ENCODE data around the gene FASTKD2.

Gene FASTKD2

DNA sequence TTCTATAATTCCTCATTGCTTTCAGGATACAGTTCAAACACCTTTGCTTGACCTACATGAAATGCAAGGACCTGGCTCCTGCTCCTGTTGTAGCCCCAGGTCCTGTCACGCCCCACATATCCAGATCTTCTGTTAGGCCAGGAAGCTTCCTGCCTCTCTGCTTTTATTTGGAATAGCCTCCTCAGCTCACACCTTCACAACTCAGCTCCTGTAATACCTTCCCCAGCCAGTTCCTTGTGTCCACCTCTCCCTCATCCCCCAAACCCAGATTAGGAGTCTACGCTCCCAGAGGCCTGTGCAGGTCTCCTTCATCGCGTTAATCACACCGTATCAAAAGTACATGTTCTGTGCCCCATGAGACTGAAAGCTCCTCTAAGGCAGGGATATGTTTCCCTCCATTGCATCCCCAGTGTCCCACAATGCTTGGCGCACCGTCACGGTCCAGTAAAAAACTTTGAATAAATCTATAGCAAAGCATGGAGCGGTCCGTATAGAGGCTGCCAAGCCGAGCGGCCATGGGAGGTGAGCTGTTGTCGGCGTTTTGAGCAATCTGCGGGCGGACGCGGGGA is 649 bp upstream of the FASTKD2 start:
- TF ChIP-seq, protein P1, sequence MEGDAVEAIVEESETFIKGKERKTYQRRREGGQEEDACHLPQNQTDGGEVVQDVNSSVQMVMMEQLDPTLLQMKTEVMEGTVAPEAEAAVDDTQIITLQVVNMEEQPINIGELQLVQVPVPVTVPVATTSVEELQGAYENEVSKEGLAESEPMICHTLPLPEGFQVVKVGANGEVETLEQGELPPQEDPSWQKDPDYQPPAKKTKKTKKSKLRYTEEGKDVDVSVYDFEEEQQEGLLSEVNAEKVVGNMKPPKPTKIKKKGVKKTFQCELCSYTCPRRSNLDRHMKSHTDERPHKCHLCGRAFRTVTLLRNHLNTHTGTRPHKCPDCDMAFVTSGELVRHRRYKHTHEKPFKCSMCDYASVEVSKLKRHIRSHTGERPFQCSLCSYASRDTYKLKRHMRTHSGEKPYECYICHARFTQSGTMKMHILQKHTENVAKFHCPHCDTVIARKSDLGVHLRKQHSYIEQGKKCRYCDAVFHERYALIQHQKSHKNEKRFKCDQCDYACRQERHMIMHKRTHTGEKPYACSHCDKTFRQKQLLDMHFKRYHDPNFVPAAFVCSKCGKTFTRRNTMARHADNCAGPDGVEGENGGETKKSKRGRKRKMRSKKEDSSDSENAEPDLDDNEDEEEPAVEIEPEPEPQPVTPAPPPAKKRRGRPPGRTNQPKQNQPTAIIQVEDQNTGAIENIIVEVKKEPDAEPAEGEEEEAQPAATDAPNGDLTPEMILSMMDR (conservative IDR thresholded peaks at IDR 0.05; ENCODE audit: control insufficient read depth, insufficient read depth, low read depth, low read length) = no peak
- peak overlapping the region; percentile 86 for H3K4me3 ChIP-seq (ENCODE audit: control insufficient read depth, low read depth, low read length)
- DNase-seq (ENCODE audit: low read depth) = no peak

DNA sequence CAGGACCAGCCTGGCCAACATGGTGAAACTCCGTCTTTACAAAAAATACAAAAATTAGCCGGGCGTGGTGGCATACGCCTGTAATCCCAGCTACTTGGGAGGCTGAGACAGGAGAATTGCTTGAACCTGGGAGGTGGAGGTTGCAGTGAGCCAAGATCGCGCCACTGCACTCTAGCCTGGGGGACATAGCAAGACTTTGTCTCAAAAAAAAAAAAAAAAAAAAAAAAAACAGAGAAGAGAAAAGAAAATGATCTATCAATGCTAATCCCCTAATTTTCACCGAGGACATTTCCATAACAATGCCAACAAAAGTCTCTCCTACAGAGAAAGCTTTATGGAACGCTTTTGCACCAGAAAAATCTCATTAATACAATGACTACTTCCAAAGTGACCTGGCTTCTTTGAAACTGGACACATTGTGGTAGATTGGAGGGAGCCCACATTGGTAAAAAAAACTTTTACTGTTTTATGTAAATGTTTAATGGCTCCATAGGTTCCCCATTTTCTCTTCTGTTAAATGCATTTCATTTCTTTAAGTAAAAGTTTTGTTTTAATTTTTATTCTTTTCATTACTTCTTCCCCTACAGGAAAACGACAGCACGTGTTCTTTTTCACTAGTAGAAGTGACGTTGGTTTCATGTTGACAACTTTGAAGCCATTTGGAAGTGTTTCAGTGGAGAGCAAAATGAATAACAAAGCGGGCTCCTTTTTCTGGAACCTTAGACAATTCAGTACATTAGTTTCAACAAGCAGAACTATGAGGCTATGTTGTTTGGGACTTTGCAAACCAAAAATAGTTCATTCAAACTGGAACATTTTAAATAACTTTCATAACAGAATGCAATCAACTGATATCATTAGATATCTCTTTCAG is 888 bp downstream of the FASTKD2 start:
- TF ChIP-seq, protein P1 (conservative IDR thresholded peaks at IDR 0.05; ENCODE audit: control insufficient read depth, insufficient read depth, low read depth, low read length) = no peak
- no peak for DNase-seq (ENCODE audit: low read depth)

DNA sequence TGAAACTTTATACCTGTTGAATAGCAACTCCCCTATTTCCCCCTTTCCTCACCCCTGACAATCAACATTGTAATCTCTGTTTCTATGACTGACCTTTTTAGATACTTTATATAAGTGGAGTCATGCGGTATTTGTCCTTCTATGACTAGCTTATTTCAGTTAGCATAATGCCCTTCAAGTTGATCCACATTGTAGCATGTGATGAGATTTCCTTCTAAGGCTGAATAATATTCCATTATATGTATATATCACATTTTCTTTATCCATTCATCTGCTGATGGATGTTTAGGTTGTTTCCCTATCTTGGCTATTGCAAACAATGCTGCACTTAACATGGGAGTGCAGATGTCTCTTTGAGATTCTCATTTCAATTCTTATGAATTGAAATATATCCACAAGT is 9.5 kb downstream of the FASTKD2 start:
- TF ChIP-seq, protein P1 (conservative IDR thresholded peaks at IDR 0.05; ENCODE audit: control insufficient read depth, insufficient read depth, low read depth, low read length) = no peak
- no peak overlapping the region for H3K4me3 ChIP-seq (ENCODE audit: control insufficient read depth, low read depth, low read length)
- no peak for DNase-seq (ENCODE audit: low read depth)

More for the DNA sequence above, 888 bp downstream of the FASTKD2 start:
- peak overlapping the region; percentile 86 for H3K4me3 ChIP-seq (ENCODE audit: control insufficient read depth, low read depth, low read length)

DNA sequence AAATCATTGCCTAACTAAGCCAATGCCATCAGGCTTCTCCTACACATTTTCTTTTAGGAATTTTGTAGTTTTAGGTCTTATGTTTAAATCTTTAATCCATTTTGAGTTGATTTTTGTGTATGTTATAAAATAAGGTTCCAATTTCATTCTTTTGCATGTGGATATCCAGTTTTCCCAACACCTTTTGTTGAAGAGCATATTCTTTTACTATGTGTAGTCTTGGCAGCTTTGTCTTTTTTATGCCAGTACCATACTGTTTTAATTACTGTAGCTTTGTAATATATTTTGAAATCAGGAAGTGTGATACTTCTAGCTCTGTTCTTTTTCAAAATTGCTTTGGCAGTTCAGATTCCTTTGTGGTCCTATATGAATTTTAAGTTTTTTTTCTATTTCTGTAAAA is 11.0 kb downstream of the FASTKD2 start:
- DNase-seq (ENCODE audit: low read depth) = no peak
- TF ChIP-seq, protein P1 (conservative IDR thresholded peaks at IDR 0.05; ENCODE audit: control insufficient read depth, insufficient read depth, low read depth, low read length) = no peak
- no peak overlapping the region for H3K4me3 ChIP-seq (ENCODE audit: control insufficient read depth, low read depth, low read length)

DNA sequence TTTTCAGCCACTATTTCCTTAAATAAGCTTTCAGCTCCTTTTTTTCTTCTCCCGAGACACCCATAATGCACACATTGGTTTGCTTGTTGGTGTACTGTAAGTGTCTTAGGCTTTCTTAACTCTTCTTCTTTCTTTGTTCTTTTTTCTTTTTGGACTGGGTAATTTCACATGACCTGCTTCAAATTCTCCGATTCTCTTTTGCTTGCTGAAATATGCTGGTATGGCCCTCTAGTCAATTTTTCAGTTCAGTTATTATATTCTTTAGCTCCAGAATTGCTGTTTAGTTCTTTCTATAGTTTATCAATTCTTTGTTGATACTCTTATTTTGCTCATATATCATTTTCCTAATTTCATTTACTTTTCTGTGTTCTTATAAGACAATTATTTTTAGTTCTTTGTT is 15.3 kb downstream of the FASTKD2 start:
- H3K4me3 ChIP-seq (ENCODE audit: control insufficient read depth, low read depth, low read length) = no peak overlapping the region
- TF ChIP-seq, protein P1 (conservative IDR thresholded peaks at IDR 0.05; ENCODE audit: control insufficient read depth, insufficient read depth, low read depth, low read length) = no peak
- DNase-seq (ENCODE audit: low read depth) = no peak

DNA sequence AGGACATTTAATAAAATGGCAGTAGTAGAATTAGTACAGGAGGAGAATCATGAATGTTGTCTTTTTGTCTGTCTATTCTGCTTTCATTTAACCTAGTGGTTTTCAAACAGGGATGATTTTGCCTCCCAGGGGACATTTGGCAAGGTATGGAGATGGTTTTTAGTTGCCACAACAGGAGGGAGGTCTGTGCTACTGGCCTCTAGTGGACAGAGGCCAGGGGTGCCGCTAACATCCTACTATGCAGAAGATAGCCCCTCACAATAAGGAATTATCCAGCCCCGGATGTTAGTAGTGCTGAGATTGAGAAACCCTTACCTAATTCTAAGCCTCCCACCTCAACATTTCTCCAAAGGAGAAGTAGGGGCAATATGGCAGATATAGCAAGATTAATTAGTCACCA is 18.3 kb downstream of the FASTKD2 start:
- TF ChIP-seq, protein P1 (conservative IDR thresholded peaks at IDR 0.05; ENCODE audit: control insufficient read depth, insufficient read depth, low read depth, low read length) = peak; percentile 62
- H3K4me3 ChIP-seq (ENCODE audit: control insufficient read depth, low read depth, low read length) = no peak overlapping the region
- peak; percentile 25 for DNase-seq (ENCODE audit: low read depth)
